Measurements from ENCODE around the gene RAPGEF5.

RAPGEF5 gene

GRCh38 chr7:22255834-22256233 lies 101.1 kb downstream of the RAPGEF5 start:
- no peak overlapping the region for H3K27ac Mint-ChIP-seq (ENCODE audit: low read depth)
- H3K27me3 Mint-ChIP-seq, result peaks cover 31% of the 10 kb centered on the region
- no peaks in the 10 kb centered on the region for H3K36me3 Mint-ChIP-seq (ENCODE audit: insufficient read depth)
- ATAC-seq (replicated peaks; ENCODE audit: extremely low read depth, poor library complexity, severe bottlenecking), result no peak
- H3K4me1 Mint-ChIP-seq, result no peaks in the 10 kb centered on the region
- DNase-seq (ENCODE audit: low spot score in 2 of 2), result no peak
- H3K9me3 Mint-ChIP-seq, result no peaks in the 10 kb centered on the region
- no peak overlapping the region for H3K4me3 Mint-ChIP-seq

GRCh38 chr7:22255342-22255741 lies 101.6 kb downstream of the RAPGEF5 start:
- H3K4me3 Mint-ChIP-seq, result no peak overlapping the region
- no peaks in the 10 kb centered on the region for H3K4me1 Mint-ChIP-seq
- DNase-seq (ENCODE audit: low spot score in 2 of 2), result no peak
- H3K36me3 Mint-ChIP-seq (ENCODE audit: insufficient read depth), result no peaks in the 10 kb centered on the region
- peaks cover 31% of the 10 kb centered on the region for H3K27me3 Mint-ChIP-seq
- no peaks in the 10 kb centered on the region for H3K9me3 Mint-ChIP-seq
- no peak for ATAC-seq (replicated peaks; ENCODE audit: extremely low read depth, poor library complexity, severe bottlenecking)
- no peak overlapping the region for H3K27ac Mint-ChIP-seq (ENCODE audit: low read depth)

GRCh38 chr7:22252936-22253536 lies 103.9 kb downstream of the RAPGEF5 start:
- Mint-ChIP-seq H3K36me3 (ENCODE audit: insufficient read depth) (no peaks in the 10 kb centered on the region), H3K27me3 (peaks cover 27% of the 10 kb centered on the region), H3K27ac (ENCODE audit: low read depth) (no peak overlapping the region), H3K4me1 (no peaks in the 10 kb centered on the region), H3K4me3 (no peak overlapping the region), H3K9me3 (no peaks in the 10 kb centered on the region)
- DNase-seq (ENCODE audit: low spot score in 2 of 2), result no peak
- ATAC-seq (replicated peaks; ENCODE audit: extremely low read depth, poor library complexity, severe bottlenecking), result no peak

- peaks cover 5% of the 10 kb centered on the region for H3K9me3 Mint-ChIP-seq
- no peak overlapping the region for H3K4me3 Mint-ChIP-seq
- peaks cover 21% of the 10 kb centered on the region for H3K27me3 Mint-ChIP-seq
- H3K4me1 Mint-ChIP-seq, result no peaks in the 10 kb centered on the region
- DNase-seq (ENCODE audit: low spot score in 2 of 2) (no peak), ATAC-seq (replicated peaks; ENCODE audit: extremely low read depth, poor library complexity, severe bottlenecking) (no peak)
- no peaks in the 10 kb centered on the region for H3K36me3 Mint-ChIP-seq (ENCODE audit: insufficient read depth)
- H3K27ac Mint-ChIP-seq (ENCODE audit: low read depth), result no peak overlapping the region
Measured at GRCh38 chr7:22252016-22252415, 104.9 kb downstream of the RAPGEF5 start.

- peaks cover 7% of the 10 kb centered on the region for H3K9me3 Mint-ChIP-seq
- no peaks in the 10 kb centered on the region for H3K36me3 Mint-ChIP-seq (ENCODE audit: insufficient read depth)
- no peaks in the 10 kb centered on the region for H3K4me1 Mint-ChIP-seq
- ATAC-seq (replicated peaks; ENCODE audit: extremely low read depth, poor library complexity, severe bottlenecking) (no peak), DNase-seq (ENCODE audit: low spot score in 2 of 2) (no peak)
- no peak overlapping the region for H3K4me3 Mint-ChIP-seq
- peaks cover 27% of the 10 kb centered on the region for H3K27me3 Mint-ChIP-seq
- H3K27ac Mint-ChIP-seq (ENCODE audit: low read depth), result no peak overlapping the region
Measured at GRCh38 chr7:22251281-22251680, 105.7 kb downstream of the RAPGEF5 start.

GRCh38 chr7:22250390-22250789 lies 106.6 kb downstream of the RAPGEF5 start:
- ATAC-seq (replicated peaks; ENCODE audit: extremely low read depth, poor library complexity, severe bottlenecking) (no peak), DNase-seq (ENCODE audit: low spot score in 2 of 2) (no peak)
- Mint-ChIP-seq H3K27ac (ENCODE audit: low read depth) (no peak overlapping the region), H3K36me3 (ENCODE audit: insufficient read depth) (no peaks in the 10 kb centered on the region), H3K27me3 (peaks cover 36% of the 10 kb centered on the region), H3K4me1 (no peaks in the 10 kb centered on the region), H3K4me3 (no peak overlapping the region), H3K9me3 (peaks cover 15% of the 10 kb centered on the region)

- no peaks in the 10 kb centered on the region for H3K4me1 Mint-ChIP-seq
- H3K27me3 Mint-ChIP-seq, result peaks cover 40% of the 10 kb centered on the region
- no peak for DNase-seq (ENCODE audit: low spot score in 2 of 2)
- no peak overlapping the region for H3K27ac Mint-ChIP-seq (ENCODE audit: low read depth)
- H3K9me3 Mint-ChIP-seq, result peaks cover 15% of the 10 kb centered on the region
- no peaks in the 10 kb centered on the region for H3K36me3 Mint-ChIP-seq (ENCODE audit: insufficient read depth)
- ATAC-seq (replicated peaks; ENCODE audit: extremely low read depth, poor library complexity, severe bottlenecking), result no peak
- no peak overlapping the region for H3K4me3 Mint-ChIP-seq
Measured at GRCh38 chr7:22248111-22248809, 108.7 kb downstream of the RAPGEF5 start.

GRCh38 chr7:22241805-22242390 lies 115.1 kb downstream of the RAPGEF5 start:
- no peak for DNase-seq (ENCODE audit: low spot score in 2 of 2)
- no peak for ATAC-seq (replicated peaks; ENCODE audit: extremely low read depth, poor library complexity, severe bottlenecking)
- no peak overlapping the region for H3K27ac Mint-ChIP-seq (ENCODE audit: low read depth)
- H3K9me3 Mint-ChIP-seq, result peaks cover 10% of the 10 kb centered on the region
- peaks cover 30% of the 10 kb centered on the region for H3K27me3 Mint-ChIP-seq
- no peaks in the 10 kb centered on the region for H3K4me1 Mint-ChIP-seq
- no peaks in the 10 kb centered on the region for H3K36me3 Mint-ChIP-seq (ENCODE audit: insufficient read depth)
- no peak overlapping the region for H3K4me3 Mint-ChIP-seq

- no peak overlapping the region for H3K27ac Mint-ChIP-seq (ENCODE audit: low read depth)
- peaks cover 5% of the 10 kb centered on the region for H3K9me3 Mint-ChIP-seq
- ATAC-seq (replicated peaks; ENCODE audit: extremely low read depth, poor library complexity, severe bottlenecking), result no peak
- peaks cover 31% of the 10 kb centered on the region for H3K27me3 Mint-ChIP-seq
- H3K4me3 Mint-ChIP-seq, result no peak overlapping the region
- no peaks in the 10 kb centered on the region for H3K36me3 Mint-ChIP-seq (ENCODE audit: insufficient read depth)
- H3K4me1 Mint-ChIP-seq, result no peaks in the 10 kb centered on the region
- DNase-seq (ENCODE audit: low spot score in 2 of 2), result no peak
Measured at GRCh38 chr7:22240904-22241571, 115.9 kb downstream of the RAPGEF5 start.

- H3K4me1 Mint-ChIP-seq, result no peaks in the 10 kb centered on the region
- no peaks in the 10 kb centered on the region for H3K9me3 Mint-ChIP-seq
- peaks cover 19% of the 10 kb centered on the region for H3K27me3 Mint-ChIP-seq
- H3K27ac Mint-ChIP-seq (ENCODE audit: low read depth), result no peak overlapping the region
- no peak overlapping the region for H3K4me3 Mint-ChIP-seq
- ATAC-seq (replicated peaks; ENCODE audit: extremely low read depth, poor library complexity, severe bottlenecking) (no peak), DNase-seq (ENCODE audit: low spot score in 2 of 2) (no peak)
- H3K36me3 Mint-ChIP-seq (ENCODE audit: insufficient read depth), result no peaks in the 10 kb centered on the region
Measured at GRCh38 chr7:22238354-22239311, 118.3 kb downstream of the RAPGEF5 start.

GRCh38 chr7:22235134-22235533 lies 121.8 kb downstream of the RAPGEF5 start:
- H3K36me3 Mint-ChIP-seq (ENCODE audit: insufficient read depth), result no peaks in the 10 kb centered on the region
- no peak overlapping the region for H3K4me3 Mint-ChIP-seq
- ATAC-seq (replicated peaks; ENCODE audit: extremely low read depth, poor library complexity, severe bottlenecking) (no peak), DNase-seq (ENCODE audit: low spot score in 2 of 2) (no peak)
- no peaks in the 10 kb centered on the region for H3K9me3 Mint-ChIP-seq
- H3K27ac Mint-ChIP-seq (ENCODE audit: low read depth), result no peak overlapping the region
- no peaks in the 10 kb centered on the region for H3K4me1 Mint-ChIP-seq
- peaks cover 40% of the 10 kb centered on the region for H3K27me3 Mint-ChIP-seq

- Mint-ChIP-seq H3K4me1 (no peaks in the 10 kb centered on the region), H3K36me3 (ENCODE audit: insufficient read depth) (no peaks in the 10 kb centered on the region), H3K27ac (ENCODE audit: low read depth) (no peak overlapping the region), H3K27me3 (peaks cover 43% of the 10 kb centered on the region), H3K4me3 (no peak overlapping the region), H3K9me3 (no peaks in the 10 kb centered on the region)
- ATAC-seq (replicated peaks; ENCODE audit: extremely low read depth, poor library complexity, severe bottlenecking) (no peak), DNase-seq (ENCODE audit: low spot score in 2 of 2) (no peak)
Measured at GRCh38 chr7:22234227-22234626, 122.7 kb downstream of the RAPGEF5 start.

Data from central memory CD8-positive, alpha-beta T cell (primary cell).